Neural cell (in vitro differentiated cells): ENCODE data around the gene TMEM255B. TPM values are rescaled to one million over a fixed set of nuclear protein-coding genes. Genes with fewer than 3 reads are reported as not detected.

Experiments
- H2AFZ ChIP-seq: fragments of 200-600, 300-800 bp; sonication (generic), shearing (Covaris generic); 2 replicates; pipeline ENCODE4 v1.6.0; 2014; ENCODE audit warnings: low read depth, mild to moderate bottlenecking, antibody characterized with exemption, low read length, moderate library complexity
- H3F3A ChIP-seq: fragments of 200-600 bp; shearing (Covaris generic); 2 replicates; pipeline ENCODE4 v1.6.1; 2016; ENCODE audit warnings: mild to moderate bottlenecking, moderate library complexity, mixed read lengths, antibody characterized with exemption, low read length; ENCODE audit not compliant: insufficient read depth, poor library complexity, severe bottlenecking
- H3K27ac ChIP-seq: fragments of 200-600, 300-800 bp; sonication (generic), shearing (Covaris generic); 2 replicates; pipeline ENCODE4 v1.5.1; 2014; ENCODE audit warnings: mild to moderate bottlenecking, low read length, moderate library complexity
- H3K27me3 ChIP-seq: fragments of 300-800, 200-600 bp; sonication (generic), shearing (Covaris generic); 2 replicates; pipeline ENCODE4 v1.6.0; 2014; ENCODE audit warnings: mild to moderate bottlenecking, low read depth, low read length, moderate library complexity; ENCODE audit not compliant: insufficient read depth
- H3K36me3 ChIP-seq: fragments of 300-800, 200-600 bp; sonication (generic), shearing (Covaris generic); 2 replicates; pipeline ENCODE4 v1.5.1; 2014; ENCODE audit warnings: mild to moderate bottlenecking, antibody characterized with exemption, low read length, moderate library complexity; ENCODE audit not compliant: insufficient read depth
- H3K4me2 ChIP-seq: fragments of 300-800, 200-600 bp; sonication (generic), shearing (Covaris generic); 2 replicates; pipeline ENCODE4 v1.6.0; 2014; ENCODE audit warnings: mild to moderate bottlenecking, low read length
- H3K4me3 ChIP-seq: fragments of 300-800, 200-600 bp; sonication (generic), shearing (Covaris generic); 2 replicates; pipeline ENCODE4 v1.5.1; 2014; ENCODE audit warnings: mild to moderate bottlenecking, low read length, moderate library complexity
- H3K79me2 ChIP-seq: fragments of 200-600 bp; shearing (Covaris generic); replicated peaks from 2 replicates; pipeline ENCODE4 v1.6.0; 2014; ENCODE audit warnings: mild to moderate bottlenecking, low read length, moderate library complexity; ENCODE audit not compliant: insufficient read depth
- H3K9ac ChIP-seq: fragments of 300-800, 200-600 bp; sonication (generic), shearing (Covaris generic); 2 replicates; pipeline ENCODE4 v1.6.1; 2016; ENCODE audit warnings: mild to moderate bottlenecking, low read length, mixed read lengths
- H3K9me2 ChIP-seq: fragments of 200-600 bp; shearing (Covaris generic); 2 replicates; pipeline ENCODE4 v1.6.1; 2016; ENCODE audit warnings: mild to moderate bottlenecking, low read length, mixed read lengths; ENCODE audit not compliant: insufficient read depth
- H3K9me3 ChIP-seq: fragments of 200-600, 300-800 bp; sonication (generic), shearing (Covaris generic); 2 replicates; pipeline ENCODE4 v1.6.1; 2016; ENCODE audit warnings: mild to moderate bottlenecking, mixed run types, low read length, moderate library complexity, mixed read lengths
- H4K20me1 ChIP-seq: fragments of 200-600 bp; shearing (Covaris generic); 2 replicates; pipeline ENCODE4 v1.6.1; 2016; ENCODE audit warnings: mild to moderate bottlenecking, mixed run types; ENCODE audit not compliant: insufficient read depth
- CTCF ChIP-seq: fragments of 450-650 bp; IDR thresholded peaks from 2 replicates; pipeline ENCODE4 v1.5.1; 2014; ENCODE audit warnings: antibody characterized with exemption, mild to moderate bottlenecking, moderate library complexity; ENCODE audit not compliant: poor library complexity, severe bottlenecking
- EP300 ChIP-seq: fragments of 450-650 bp; conservative IDR thresholded peaks from 2 replicates; pipeline ENCODE4 v1.6.1; 2014; ENCODE audit warnings: antibody characterized with exemption, mild to moderate bottlenecking, moderate library complexity; ENCODE audit not compliant: poor library complexity, severe bottlenecking
- EZH2 ChIP-seq: fragments of 200-600, 300-800 bp; shearing (Covaris generic), sonication (generic); IDR thresholded peaks from 2 replicates; pipeline ENCODE4 v1.6.1; 2014; ENCODE audit warnings: antibody characterized with exemption, low read length, borderline replicate concordance, mild to moderate bottlenecking; ENCODE audit not compliant: insufficient read depth, poor library complexity, severe bottlenecking
- MXI1 ChIP-seq: fragments of 450-650 bp; conservative IDR thresholded peaks from 2 replicates; pipeline ENCODE4 v1.6.1; 2014; ENCODE audit warnings: antibody characterized with exemption, mild to moderate bottlenecking; ENCODE audit not compliant: poor library complexity, severe bottlenecking
- POLR2AphosphoS5 ChIP-seq: IDR thresholded peaks from 2 replicates; pipeline ENCODE4 v1.6.1; 2012
- RAD21 ChIP-seq: fragments of 450-650 bp; conservative IDR thresholded peaks from 2 replicates; pipeline ENCODE4 v1.6.1; 2014; ENCODE audit warnings: antibody characterized with exemption, mild to moderate bottlenecking, moderate library complexity
- REST ChIP-seq: IDR thresholded peaks from 2 replicates; pipeline ENCODE4 v1.6.1; 2012; ENCODE audit warnings: borderline replicate concordance
- SMC3 ChIP-seq: fragments of 450-650 bp; conservative IDR thresholded peaks from 2 replicates; pipeline ENCODE4 v1.6.1; 2014; ENCODE audit warnings: antibody characterized with exemption, mild to moderate bottlenecking, moderate library complexity; ENCODE audit not compliant: poor library complexity
- TAF1 ChIP-seq: IDR thresholded peaks from 2 replicates; pipeline ENCODE4 v1.6.1; 2012; ENCODE audit warnings: low read depth
- polyA plus RNA-seq: library from polyadenylated mRNA; depleted of rRNA; stranded (reverse); fragments of >200 nt; gene quantifications from 2 replicates; pipeline ENCODE4 v1.2.3, GENCODE V29; 2014

Gene TMEM255B
- polyA plus RNA-seq, 1 donor from 2014 or later: not detected

- H3K27me3 ChIP-seq: no peaks in the 10 kb centered on the region
- no peaks in the 10 kb centered on the region for H3K79me2 ChIP-seq
- TF ChIP-seq REST: no peak
- TF ChIP-seq CTCF: peak; percentile 58
- TF ChIP-seq RAD21: peak; percentile 57
- TF ChIP-seq POLR2AphosphoS5: no peak
- TF ChIP-seq EP300: no peak
- peak; percentile 46 for TF ChIP-seq MXI1
- TF ChIP-seq TAF1: peak; percentile 39
- peak; percentile 58 for TF ChIP-seq SMC3
- no peak for TF ChIP-seq EZH2
- peak within 1 kb of the TSS; percentile 76 for H3K4me3 ChIP-seq
- no peaks in the 10 kb centered on the region for H3K9me2 ChIP-seq
- H3F3A ChIP-seq: no peaks in the 10 kb centered on the region
- H2AFZ ChIP-seq: peak within 1 kb of the TSS; percentile 13
- no peaks in the 10 kb centered on the region for H3K9me3 ChIP-seq
- H3K4me2 ChIP-seq: peak within 1 kb of the TSS; percentile 70
- no peaks in the 10 kb centered on the region for H3K36me3 ChIP-seq
- no peaks in the 10 kb centered on the region for H4K20me1 ChIP-seq
- no peak within 1 kb of the TSS for H3K27ac ChIP-seq
- H3K9ac ChIP-seq: peak within 1 kb of the TSS; percentile 72
These were observed 104.7 kb downstream of the TMEM255B start, which contains the start of gene GAS6 for GRCh38 chr13:113863524-113864272. Gene GAS6, minus strand, starts transcription at chr13:113864076. Its CDS starts 156 bp downstream, at chr13:113863920.

DNA sequence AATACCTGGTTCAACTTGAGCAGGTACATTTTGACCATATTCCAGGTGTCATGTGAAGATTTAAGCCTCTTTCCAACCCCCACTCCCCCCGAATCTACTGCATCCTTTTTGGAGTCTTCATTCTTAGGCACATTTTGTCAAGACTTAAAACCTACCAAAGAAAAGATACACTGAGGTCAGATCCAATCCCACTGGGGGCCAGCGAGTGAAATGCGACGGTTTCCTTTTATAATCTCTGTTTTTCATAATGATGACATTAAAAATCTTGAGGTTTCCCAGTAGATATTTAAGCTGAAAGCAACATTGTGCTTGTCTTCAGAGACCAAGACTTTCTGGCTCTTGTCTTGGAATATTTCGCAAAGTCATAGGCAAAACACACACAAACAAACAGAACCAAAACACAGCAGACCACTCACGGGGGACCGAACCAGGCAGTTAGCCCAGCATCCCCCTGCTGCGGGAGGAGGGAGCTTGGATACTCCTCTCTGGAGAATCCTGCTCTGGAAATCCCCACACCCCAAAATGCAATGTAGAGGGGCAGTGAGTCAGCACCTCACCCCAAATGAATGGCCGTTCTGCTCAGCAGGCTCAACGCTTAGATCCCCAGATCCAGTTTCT is 105.4 kb downstream of the TMEM255B start:
- Histone ChIP-seq H2AFZ (peak overlapping the region; percentile 13), H3K79me2 (no peaks in the 10 kb centered on the region), H4K20me1 (no peaks in the 10 kb centered on the region), H3K9me3 (no peaks in the 10 kb centered on the region), H3K27me3 (no peaks in the 10 kb centered on the region), H3F3A (no peaks in the 10 kb centered on the region), H3K4me3 (peak overlapping the region; percentile 68), H3K27ac (no peak overlapping the region), H3K36me3 (no peaks in the 10 kb centered on the region), H3K9me2 (no peaks in the 10 kb centered on the region), H3K9ac (peak overlapping the region; percentile 72), H3K4me2 (peak overlapping the region; percentile 70)
- TF ChIP-seq CTCF: no peak
- TF ChIP-seq REST: no peak
- no peak for TF ChIP-seq MXI1
- TF ChIP-seq RAD21: no peak
- no peak for TF ChIP-seq EP300
- no peak for TF ChIP-seq TAF1
- no peak for TF ChIP-seq EZH2
- no peak for TF ChIP-seq POLR2AphosphoS5
- no peak for TF ChIP-seq SMC3
